HEK293 (cell line): ENCODE data around the gene REV3L.
A peak's percentile ranks its signal among the peaks of the same experiment; 100 is the strongest.

Source experiments
- EGR2 ChIP-seq: fragments of 450-650 bp; formaldehyde crosslinking; IDR thresholded peaks from 2 replicates; pipeline ENCODE4 v1.5.1; 2016; ENCODE audit warnings: low read depth, missing biosample characterization, missing genetic modification characterization
- KLF7 ChIP-seq: fragments of 450-650 bp; formaldehyde crosslinking; IDR thresholded peaks from 2 replicates; pipeline ENCODE4 v1.5.1; 2016; ENCODE audit warnings: missing biosample characterization, missing genetic modification characterization, borderline replicate concordance
- OSR2 ChIP-seq: fragments of 450-650 bp; formaldehyde crosslinking; IDR thresholded peaks from 2 replicates; pipeline ENCODE4 v1.5.1; 2016; ENCODE audit warnings: missing biosample characterization, missing genetic modification characterization
- PATZ1 ChIP-seq: fragments of 450-650 bp; formaldehyde crosslinking; IDR thresholded peaks from 2 replicates; pipeline ENCODE4 v1.5.1; 2016; ENCODE audit warnings: missing biosample characterization, missing genetic modification characterization
- PRDM10 ChIP-seq: fragments of 450-650 bp; formaldehyde crosslinking; IDR thresholded peaks from 2 replicates; pipeline ENCODE4 v1.5.1; 2016; ENCODE audit warnings: missing biosample characterization, missing genetic modification characterization
- REST ChIP-seq: fragments of 450-650 bp; formaldehyde crosslinking; IDR thresholded peaks from 2 replicates; pipeline ENCODE4 v1.5.1; 2016; ENCODE audit warnings: missing biosample characterization, missing genetic modification characterization
- SP7 ChIP-seq: fragments of 450-650 bp; formaldehyde crosslinking; IDR thresholded peaks from 2 replicates; pipeline ENCODE4 v1.5.1; 2016; ENCODE audit warnings: missing biosample characterization, missing genetic modification characterization
- ZBTB10 ChIP-seq: fragments of 450-650 bp; formaldehyde crosslinking; IDR thresholded peaks from 2 replicates; pipeline ENCODE4 v1.5.1; 2016; ENCODE audit warnings: missing biosample characterization, missing genetic modification characterization
- ZEB2 ChIP-seq: fragments of 450-650 bp; formaldehyde crosslinking; IDR thresholded peaks from 2 replicates; pipeline ENCODE4 v1.5.1; 2016; ENCODE audit warnings: missing biosample characterization, missing genetic modification characterization
- ZFHX2 ChIP-seq: fragments of 450-650 bp; formaldehyde crosslinking; conservative IDR thresholded peaks from 2 replicates; pipeline ENCODE4 v1.5.1; 2016; ENCODE audit warnings: missing biosample characterization, missing genetic modification characterization
- ZIC2 ChIP-seq: fragments of 450-650 bp; formaldehyde crosslinking; IDR thresholded peaks from 2 replicates; pipeline ENCODE4 v1.5.1; 2016; ENCODE audit warnings: missing biosample characterization, missing genetic modification characterization
- ZNF184 ChIP-seq: fragments of 450-650 bp; IDR thresholded peaks from 2 replicates; pipeline ENCODE4 v1.5.1; 2018; ENCODE audit warnings: missing biosample characterization, mild to moderate bottlenecking, missing genetic modification characterization
- ZNF24 ChIP-seq: fragments of 450-650 bp; formaldehyde crosslinking; IDR thresholded peaks from 2 replicates; pipeline ENCODE4 v1.5.1; 2016; ENCODE audit warnings: missing biosample characterization, missing genetic modification characterization
- ZNF366 ChIP-seq: fragments of 450-650 bp; formaldehyde crosslinking; conservative IDR thresholded peaks from 2 replicates; pipeline ENCODE4 v1.5.1; 2016; ENCODE audit warnings: missing biosample characterization, missing genetic modification characterization
- ZNF501 ChIP-seq: fragments of 450-650 bp; formaldehyde crosslinking; IDR thresholded peaks from 2 replicates; pipeline ENCODE4 v1.5.1; 2016; ENCODE audit warnings: missing biosample characterization, missing genetic modification characterization
- ZNF571 ChIP-seq: fragments of 450-650 bp; formaldehyde crosslinking; IDR thresholded peaks from 2 replicates; pipeline ENCODE4 v1.5.0; 2017; ENCODE audit warnings: missing biosample characterization, missing genetic modification characterization
- ZNF596 ChIP-seq: fragments of 450-650 bp; IDR thresholded peaks from 2 replicates; pipeline ENCODE4 v1.5.0; 2018; ENCODE audit warnings: missing biosample characterization, mild to moderate bottlenecking, missing genetic modification characterization, moderate library complexity
- ZNF843 ChIP-seq: fragments of 450-650 bp; formaldehyde crosslinking; IDR thresholded peaks from 2 replicates; pipeline ENCODE4 v1.5.1; 2016; ENCODE audit warnings: missing biosample characterization, missing genetic modification characterization
- ZSCAN23 ChIP-seq: fragments of 450-650 bp; formaldehyde crosslinking; IDR thresholded peaks from 2 replicates; pipeline ENCODE4 v1.5.1; 2016; ENCODE audit warnings: missing biosample characterization, missing genetic modification characterization
- ZSCAN5A ChIP-seq: fragments of 450-650 bp; formaldehyde crosslinking; IDR thresholded peaks from 2 replicates; pipeline ENCODE4 v1.5.1; 2016; ENCODE audit warnings: missing biosample characterization, missing genetic modification characterization
- TF ChIP-seq, protein P1 (sequence below): fragments of 450-650 bp; formaldehyde crosslinking; IDR thresholded peaks from 2 replicates; pipeline ENCODE4 v1.5.1; 2017; ENCODE audit warnings: missing biosample characterization, mild to moderate bottlenecking, missing genetic modification characterization, moderate library complexity

REV3L gene

DNA sequence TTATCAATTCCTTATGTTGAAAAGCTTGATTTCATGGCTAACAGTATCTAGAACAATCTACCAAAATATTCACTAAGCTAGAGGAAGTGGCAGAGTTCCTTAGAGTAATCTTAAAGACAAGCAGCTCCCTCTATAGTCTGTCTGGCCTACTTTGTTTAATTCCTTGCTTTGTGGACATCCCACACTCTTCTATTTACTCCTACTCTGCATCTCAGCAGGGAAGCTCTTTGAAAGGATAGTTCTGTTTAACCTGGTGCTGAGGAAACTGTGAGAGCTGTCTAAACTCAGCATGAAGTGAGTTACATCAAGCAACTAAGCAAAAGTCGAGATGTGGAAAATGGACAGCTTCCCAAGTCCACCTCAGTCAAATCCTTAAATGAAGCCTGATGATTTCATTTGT lies 4.3 kb downstream of the REV3L start (continued):
- peak; percentile 81 for TF ChIP-seq SP7 (tag by site-specific recombination)
- TF ChIP-seq PATZ1 (tag by site-specific recombination) = peak; percentile 16; the same call in 1 of the 2 replicates
- TF ChIP-seq ZNF596 (tag by site-specific recombination) = peak; percentile 58
- peak; percentile 58 for TF ChIP-seq REST
- no peak for TF ChIP-seq PRDM10 (tag by site-specific recombination)
- TF ChIP-seq ZNF24 (tag by site-specific recombination) = peak; percentile 81
- no peak for TF ChIP-seq ZNF571 (tag by site-specific recombination)
- peak; percentile 73 for TF ChIP-seq OSR2 (tag by site-specific recombination)
- no peak for TF ChIP-seq ZBTB10 (tag by site-specific recombination)
- TF ChIP-seq ZNF184 (tag by site-specific recombination) = 0 out of 2 replicates have a peak, but pooled peaks have one; percentile 22
- TF ChIP-seq ZNF843 (tag by site-specific recombination) = peak; percentile 83
- peak; percentile 61 for TF ChIP-seq ZEB2 (tag by site-specific recombination)
- TF ChIP-seq KLF7 (tag by site-specific recombination) = no peak
- peak; percentile 36 for TF ChIP-seq ZNF366 (tag by site-specific recombination)
- peak; percentile 99 for TF ChIP-seq ZIC2
- peak; percentile 80 for TF ChIP-seq EGR2
- TF ChIP-seq ZSCAN5A = 0 out of 2 replicates have a peak, but pooled peaks have one; percentile 35
- no peak for TF ChIP-seq ZNF501 (tag by site-specific recombination)
- TF ChIP-seq, protein P1, sequence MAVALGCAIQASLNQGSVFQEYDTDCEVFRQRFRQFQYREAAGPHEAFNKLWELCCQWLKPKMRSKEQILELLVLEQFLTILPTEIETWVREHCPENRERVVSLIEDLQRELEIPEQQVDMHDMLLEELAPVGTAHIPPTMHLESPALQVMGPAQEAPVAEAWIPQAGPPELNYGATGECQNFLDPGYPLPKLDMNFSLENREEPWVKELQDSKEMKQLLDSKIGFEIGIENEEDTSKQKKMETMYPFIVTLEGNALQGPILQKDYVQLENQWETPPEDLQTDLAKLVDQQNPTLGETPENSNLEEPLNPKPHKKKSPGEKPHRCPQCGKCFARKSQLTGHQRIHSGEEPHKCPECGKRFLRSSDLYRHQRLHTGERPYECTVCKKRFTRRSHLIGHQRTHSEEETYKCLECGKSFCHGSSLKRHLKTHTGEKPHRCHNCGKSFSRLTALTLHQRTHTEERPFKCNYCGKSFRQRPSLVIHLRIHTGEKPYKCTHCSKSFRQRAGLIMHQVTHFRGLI (tag by site-specific recombination) = peak; percentile 10; the same call in 1 of the 2 replicates
- peak; percentile 90 for TF ChIP-seq ZFHX2 (tag by site-specific recombination)
- no peak for TF ChIP-seq ZSCAN23 (tag by site-specific recombination)
